Endothelial cell of umbilical vein (primary cell): ENCODE measurements around the gene CDK18. TPM values are rescaled to one million over a fixed set of nuclear protein-coding genes. Genes with fewer than 3 reads are reported as not detected.

Experiments used
- BruUV-seq: library from RNA; stranded (reverse); fragments of 400-500 nt; replicated peaks from 2 replicates; lab custom pipeline; 2021; lab: Mats Ljungman, UMichigan
- CTCF ChIA-PET: fragments of 300-600, 350-600 bp; sonication (Branson Sonifier 250); formaldehyde crosslinking; loops from one replicate; lab custom pipeline; 2021; ENCODE audit warnings: antibody characterized with exemption, inconsistent platforms; lab: Charles Lee
- POLR2A ChIA-PET: fragments of 300-600, 350-600 bp; sonication (Branson Sonifier 250); formaldehyde crosslinking; loops from one replicate; lab custom pipeline; 2021; ENCODE audit warnings: antibody characterized with exemption, inconsistent platforms; lab: Charles Lee
- DNase-seq: peaks from one replicate; pipeline ENCODE4 v3.0.0-alpha.2; 2011; ENCODE audit warnings: low read depth, low spot score
- FAIRE-seq: peaks from 2 replicates; lab custom pipeline; 2011; peaks lifted over from hg19 to GRCh38; lab: Jason Lieb, UNC
- H2AFZ ChIP-seq: 2 replicates; pipeline ENCODE4 v1.6.0; 2012; ENCODE audit warnings: low read depth, low read length, control low read depth, inconsistent platforms
- H3K27ac ChIP-seq: 2 replicates; pipeline ENCODE4 v1.5.1; 2011; ENCODE audit warnings: low read depth, mild to moderate bottlenecking, control low read depth, low read length, moderate library complexity; ENCODE audit not compliant: insufficient read depth
- H3K27me3 ChIP-seq, 2 experiments: 2 replicates each; pipeline versions ENCODE4 v1.6.0 to v1.6.1; 2011; ENCODE audit warnings: low read length in 2 of 2, mixed read lengths in 1 of 2; ENCODE audit not compliant: control insufficient read depth in 2 of 2, insufficient read depth in 2 of 2
- H3K36me3 ChIP-seq, 2 experiments: 2 replicates in 1 of 2; 3 replicates in 1 of 2; pipeline ENCODE4 v1.5.1; 2011; ENCODE audit warnings: low read length in 2 of 2, mild to moderate bottlenecking in 1 of 2, moderate library complexity in 1 of 2; ENCODE audit not compliant: control insufficient read depth in 2 of 2, insufficient read depth in 2 of 2; ENCODE audit errors: extremely low read depth in 1 of 2
- H3K4me1 ChIP-seq: 3 replicates; pipeline ENCODE4 v1.5.1; 2011; ENCODE audit warnings: mild to moderate bottlenecking, low read length; ENCODE audit not compliant: control insufficient read depth, insufficient read depth; ENCODE audit errors: extremely low read depth
- H3K4me2 ChIP-seq: 2 replicates; pipeline ENCODE4 v1.6.1; 2011; ENCODE audit warnings: low read length, control low read depth, mixed read lengths; ENCODE audit not compliant: insufficient read depth
- H3K4me3 ChIP-seq, 3 experiments: fragments of 200-600 bp in 1 of 3; sonication (generic), shearing (Covaris generic) in 1 of 3; replicated peaks in 1 of 3; 2 replicates each; pipeline ENCODE4 v1.5.1; 2011 to 2016; ENCODE audit warnings: control low read depth in 3 of 3, low read length in 3 of 3, mild to moderate bottlenecking in 2 of 3, inconsistent platforms in 1 of 3, low read depth in 1 of 3, moderate library complexity in 1 of 3; ENCODE audit not compliant: insufficient read depth in 1 of 3
- H3K79me2 ChIP-seq: 2 replicates; pipeline ENCODE4 v1.6.0; 2012; ENCODE audit warnings: low read length, inconsistent platforms; ENCODE audit not compliant: control insufficient read depth, insufficient read depth
- H3K9ac ChIP-seq: replicated peaks from 2 replicates; pipeline ENCODE3; 2011; ENCODE audit warnings: low read length, control low read depth; ENCODE audit not compliant: insufficient read depth; ENCODE audit errors: extremely low read depth
- H3K9me1 ChIP-seq: replicated peaks from 3 replicates; pipeline ENCODE4 v1.6.0; 2011; ENCODE audit warnings: mild to moderate bottlenecking, low read length; ENCODE audit not compliant: control insufficient read depth, insufficient read depth; ENCODE audit errors: extremely low read depth
- H3K9me3 ChIP-seq: replicated peaks from 2 replicates; pipeline ENCODE4 v1.5.1; 2012; ENCODE audit warnings: low read length, inconsistent platforms; ENCODE audit not compliant: control insufficient read depth, insufficient read depth
- H4K20me1 ChIP-seq: replicated peaks from 2 replicates; pipeline ENCODE3; 2011; ENCODE audit warnings: mild to moderate bottlenecking, low read length; ENCODE audit not compliant: control insufficient read depth, insufficient read depth; ENCODE audit errors: extremely low read depth
- CTCF ChIP-seq, 2 donors: IDR thresholded peaks; 1 replicate in 1 of 2; 2 replicates in 1 of 2; pipeline ENCODE4 v1.5.1; 2011; ENCODE audit warnings: low read length in 2 of 2, mild to moderate bottlenecking in 2 of 2, moderate library complexity in 2 of 2, control low read depth in 1 of 2, inconsistent platforms in 1 of 2, low read depth in 1 of 2; ENCODE audit not compliant: insufficient read depth in 1 of 2; ENCODE audit errors: extremely low read depth in 1 of 2
- EZH2 ChIP-seq: IDR thresholded peaks from 2 replicates; pipeline ENCODE4 v1.6.1; 2012; ENCODE audit warnings: borderline replicate concordance, low read depth, mild to moderate bottlenecking, moderate library complexity, low read length, inconsistent platforms; ENCODE audit not compliant: severe bottlenecking
- FOS ChIP-seq: IDR thresholded peaks from 2 replicates; pipeline ENCODE4 v1.6.1; 2011; ENCODE audit warnings: mild to moderate bottlenecking, low read length, moderate library complexity, borderline replicate concordance; ENCODE audit not compliant: insufficient read depth
- GATA2 ChIP-seq: IDR thresholded peaks from 2 replicates; pipeline ENCODE4 v1.7.0; 2011; ENCODE audit warnings: low read depth, mild to moderate bottlenecking, moderate library complexity, mixed read lengths, low read length; ENCODE audit not compliant: insufficient read length, insufficient read depth
- JUN ChIP-seq: IDR thresholded peaks from 2 replicates; pipeline ENCODE4 v1.6.1; 2011; ENCODE audit warnings: borderline replicate concordance, low read depth; ENCODE audit not compliant: insufficient read length, insufficient read depth
- MAX ChIP-seq: IDR thresholded peaks from 2 replicates; pipeline ENCODE4 v1.6.1; 2011; ENCODE audit not compliant: insufficient read depth, insufficient read length
- MYC ChIP-seq: IDR thresholded peaks from one replicate; pipeline ENCODE4 v1.6.1; 2011; ENCODE audit warnings: mild to moderate bottlenecking, low read depth, low read length
- POLR2A ChIP-seq: IDR thresholded peaks from 2 replicates; pipeline ENCODE4 v1.6.1; 2012; ENCODE audit warnings: low read depth, mild to moderate bottlenecking, control low read depth, low read length
- POLR2AphosphoS5 ChIP-seq: IDR thresholded peaks from 2 replicates; pipeline ENCODE4 v1.6.1; 2012; ENCODE audit warnings: low read depth, mild to moderate bottlenecking, control low read depth, low read length, moderate library complexity; ENCODE audit not compliant: insufficient read depth
- dilution Hi-C: fragments of 300-500 bp; cut with MboI; formaldehyde crosslinking; loops from one replicate; pipeline ENCODE4 v1.15.0; 2019; ENCODE audit warnings: low sequenced_read_pairs; ENCODE audit not compliant: extremely low pct_ligation_motif_present
- intact Hi-C: fragments of 100-400 bp; cut with micrococcal nuclease; formaldehyde crosslinking; loops from one replicate; pipeline ENCODE4 v1.10.0; 2022
- polyA plus RNA-seq, 4 experiments: library from polyadenylated mRNA; depleted of rRNA in 3 of 4; stranded (reverse) in 3 of 4; unstranded in 1 of 4; fragments of >200 nt; gene quantifications; 2 replicates each; pipeline versions ENCODE4 v1.2.1 to v1.2.3, GENCODE V29; 2011 to 2012; ENCODE audit warnings: missing spikeins in 1 of 4
- total RNA-seq: library from RNA; stranded (reverse); gene quantifications from 2 replicates; pipeline ENCODE4 v1.2.3, GENCODE V29; 2021

Gene CDK18
- total and polyA plus RNA-seq, 2 donors (not counting 3 experiments of a cell fraction or from before 2014, with no cell fraction given), result 0.17 to 1.2 TPM

- no peak overlapping the region for H3K4me2 ChIP-seq
- intact Hi-C loops, result no loop called here
- DNase-seq, result no peak
- no peak overlapping the region for H2AFZ ChIP-seq
- no peaks in the 10 kb centered on the region for H3K9me1 ChIP-seq
- no peak overlapping the region for H3K9ac ChIP-seq
- no TSS peak for BruUV-seq
- H3K79me2 ChIP-seq, result no peaks in the 10 kb centered on the region
- dilution Hi-C loops, result no loop called here
- H4K20me1 ChIP-seq, result no peaks in the 10 kb centered on the region
- ChIA-PET POLR2A (no interaction called here), CTCF (interaction anchor here (0.9 to 2.2 kb wide), 2 partner anchors 50 to 55 kb away, joined by 4 to 10 read pairs; no protein-coding TSS in a partner anchor)
- no peak for TF ChIP-seq EZH2
- TF ChIP-seq MYC, result no peak
- no peak for TF ChIP-seq MAX
- TF ChIP-seq FOS, result no peak
- no peak overlapping the region for H3K27ac ChIP-seq
- H3K36me3 ChIP-seq, result no peaks in the 10 kb centered on the region
- no peaks in the 10 kb centered on the region for H3K9me3 ChIP-seq
- no peak overlapping the region for H3K4me3 ChIP-seq
- peaks cover 19% of the 10 kb centered on the region for H3K4me1 ChIP-seq
- no peak for FAIRE-seq
- peaks cover 10 to 19% of the 10 kb centered on the region in 2 experiments for H3K27me3 ChIP-seq
These were observed 74.5 kb downstream of the CDK18 start for GRCh38 chr1:205578780-205579571.

- no peak overlapping the region for H3K4me3 ChIP-seq
- no peak for FAIRE-seq
- no peak overlapping the region for H3K4me2 ChIP-seq
- BruUV-seq, result no TSS peak
- ChIA-PET CTCF (interaction anchor here (2.2 kb wide), 1 partner anchor 51 kb away, joined by 10 read pairs; no protein-coding TSS in a partner anchor), POLR2A (no interaction called here)
- H3K27me3 ChIP-seq, result peaks cover 7 to 19% of the 10 kb centered on the region in 2 experiments
- intact Hi-C loops (loop anchor here (10.0 kb wide), 1 partner anchor 55 kb away; no protein-coding TSS in a partner anchor), dilution Hi-C loops (no loop called here)
- H3K79me2 ChIP-seq, result no peaks in the 10 kb centered on the region
- no peaks in the 10 kb centered on the region for H4K20me1 ChIP-seq
- H3K9me1 ChIP-seq, result no peaks in the 10 kb centered on the region
- no peak overlapping the region for H2AFZ ChIP-seq
- no peaks in the 10 kb centered on the region for H3K36me3 ChIP-seq
- H3K4me1 ChIP-seq, result peaks cover 19% of the 10 kb centered on the region
- TF ChIP-seq MAX (no peak), GATA2 (no peak), EZH2 (no peak), MYC (no peak), FOS (no peak), CTCF (IDR thresholded peaks at IDR 0.05; ENCODE audit: extremely low read depth in 1 of 2, insufficient read depth in 1 of 2, low read depth in 1 of 2, low read length in 2 of 2) (no peak), JUN (no peak), POLR2AphosphoS5 (no peak), POLR2A (no peak)
- no peak for DNase-seq
- H3K9me3 ChIP-seq, result no peaks in the 10 kb centered on the region
- no peak overlapping the region for H3K9ac ChIP-seq
- H3K27ac ChIP-seq, result no peak overlapping the region
These were observed 75.2 kb downstream of the CDK18 start for GRCh38 chr1:205579711-205580110.
